ENCODE data around the gene PPP2R1A.

Gene PPP2R1A

DNA sequence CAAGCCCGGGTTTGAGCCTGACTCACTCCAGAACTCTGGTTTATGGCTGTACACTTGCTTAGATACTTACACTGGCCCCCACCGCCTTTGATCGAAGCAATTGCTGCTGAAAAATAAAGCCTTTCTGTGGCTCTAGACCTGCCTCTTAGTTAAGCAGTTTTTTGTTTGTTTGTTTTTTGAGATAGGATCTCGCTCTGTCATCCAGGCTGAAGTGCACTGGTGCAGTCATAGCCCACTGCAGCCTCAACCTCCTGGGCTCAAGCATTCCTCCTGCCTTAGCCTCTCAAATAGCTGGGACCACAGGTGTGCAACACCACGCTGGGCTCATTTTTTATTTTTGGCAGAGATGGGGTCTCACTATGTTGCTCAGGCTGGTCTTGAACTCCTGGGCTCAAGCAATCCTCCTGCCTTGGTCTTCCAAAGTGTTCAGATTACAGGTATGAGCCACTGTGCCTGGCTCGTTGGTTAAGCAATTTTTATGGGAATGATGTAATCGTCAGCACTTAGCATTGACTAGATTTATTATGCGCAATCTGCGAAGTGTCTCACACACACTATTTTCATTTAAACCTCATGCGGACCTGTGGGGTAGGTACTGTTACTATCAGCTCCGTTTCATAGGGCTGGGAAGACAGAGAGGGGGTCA is 22.2 kb downstream of the PPP2R1A start:
- Histone ChIP-seq H3K9me3 (ENCODE audit: low read depth, low read length) (no peaks in the 10 kb centered on the region), H3K36me3 (ENCODE audit: insufficient read depth, low read length) (peaks cover 96% of the 10 kb centered on the region), H3K4me3 (no peak overlapping the region), H3K9ac (ENCODE audit: insufficient read length) (no peak overlapping the region), H3K27ac (no peak overlapping the region)
- TF ChIP-seq EZH2 (IDR thresholded peaks at IDR 0.05) = no peak
- no peak for TF ChIP-seq POLR2AphosphoS5 (IDR thresholded peaks at IDR 0.05; ENCODE audit: borderline replicate concordance, low read depth, low read length)
- TF ChIP-seq FOXP2 (optimal IDR thresholded peaks at IDR 0.05; ENCODE audit: control extremely low read depth, extremely low read length, insufficient read depth) = no peak
- DNase-seq (ENCODE audit: low read depth, low spot score) = no peak

DNA sequence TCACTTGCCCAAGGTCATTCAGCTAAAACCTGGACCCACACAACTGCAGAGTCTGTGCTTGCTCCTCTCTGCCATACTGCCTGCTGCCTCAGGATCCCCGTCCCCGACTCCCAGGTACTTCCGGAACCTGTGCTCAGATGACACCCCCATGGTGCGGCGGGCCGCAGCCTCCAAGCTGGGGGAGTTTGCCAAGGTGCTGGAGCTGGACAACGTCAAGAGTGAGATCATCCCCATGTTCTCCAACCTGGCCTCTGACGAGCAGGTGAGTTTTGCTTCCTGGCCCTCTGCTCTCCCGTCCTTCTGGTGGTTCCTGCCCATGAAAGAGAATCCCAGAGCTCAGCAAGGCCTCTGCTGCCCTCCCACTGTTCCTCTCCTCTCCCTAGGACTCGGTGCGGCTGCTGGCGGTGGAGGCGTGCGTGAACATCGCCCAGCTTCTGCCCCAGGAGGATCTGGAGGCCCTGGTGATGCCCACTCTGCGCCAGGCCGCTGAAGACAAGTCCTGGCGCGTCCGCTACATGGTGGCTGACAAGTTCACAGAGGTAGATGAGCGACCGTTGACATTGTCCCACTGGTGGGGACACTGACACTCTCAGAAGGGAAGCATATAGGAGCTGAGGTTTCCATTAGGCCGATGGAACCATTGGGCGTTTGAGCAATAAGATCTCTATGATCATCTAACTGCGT is 22.9 kb downstream of the PPP2R1A start:
- no peak overlapping the region for H3K4me3 ChIP-seq
- TF ChIP-seq FOXP2 (optimal IDR thresholded peaks at IDR 0.05; ENCODE audit: control extremely low read depth, extremely low read length, insufficient read depth) = no peak
- TF ChIP-seq POLR2AphosphoS5 (IDR thresholded peaks at IDR 0.05; ENCODE audit: borderline replicate concordance, low read depth, low read length) = no peak
- H3K9ac ChIP-seq (ENCODE audit: insufficient read length) = no peak overlapping the region
- no peak overlapping the region for H3K27ac ChIP-seq
- no peak for DNase-seq (ENCODE audit: low read depth, low spot score)
- H3K9me3 ChIP-seq (ENCODE audit: low read depth, low read length) = no peaks in the 10 kb centered on the region
- peaks cover 96% of the 10 kb centered on the region for H3K36me3 ChIP-seq (ENCODE audit: insufficient read depth, low read length)

DNA sequence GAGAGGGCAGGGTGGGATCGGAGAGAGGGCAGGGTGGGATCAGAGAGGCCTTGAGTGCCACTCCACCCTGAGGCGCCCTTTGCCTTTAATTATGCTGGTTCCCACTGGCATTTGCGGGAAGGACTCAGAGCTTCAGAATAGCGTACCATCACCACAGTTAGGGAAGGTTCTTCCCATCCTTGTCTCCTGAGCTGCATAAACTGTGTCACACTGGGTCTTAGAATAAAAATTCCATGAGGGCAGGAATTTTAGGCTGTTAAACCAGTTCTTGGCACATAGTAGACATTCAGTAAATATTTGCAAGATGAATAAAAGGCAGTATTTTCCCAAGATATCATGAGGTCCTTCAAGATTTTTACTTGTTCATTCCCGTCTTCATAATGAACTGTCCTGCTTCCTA is 24.4 kb downstream of the PPP2R1A start:
- H3K4me3 ChIP-seq = no peak overlapping the region
- no peak for TF ChIP-seq FOXP2 (optimal IDR thresholded peaks at IDR 0.05; ENCODE audit: control extremely low read depth, extremely low read length, insufficient read depth)
- TF ChIP-seq EZH2 (IDR thresholded peaks at IDR 0.05) = no peak
- no peak for TF ChIP-seq POLR2AphosphoS5 (IDR thresholded peaks at IDR 0.05; ENCODE audit: borderline replicate concordance, low read depth, low read length)

DNA sequence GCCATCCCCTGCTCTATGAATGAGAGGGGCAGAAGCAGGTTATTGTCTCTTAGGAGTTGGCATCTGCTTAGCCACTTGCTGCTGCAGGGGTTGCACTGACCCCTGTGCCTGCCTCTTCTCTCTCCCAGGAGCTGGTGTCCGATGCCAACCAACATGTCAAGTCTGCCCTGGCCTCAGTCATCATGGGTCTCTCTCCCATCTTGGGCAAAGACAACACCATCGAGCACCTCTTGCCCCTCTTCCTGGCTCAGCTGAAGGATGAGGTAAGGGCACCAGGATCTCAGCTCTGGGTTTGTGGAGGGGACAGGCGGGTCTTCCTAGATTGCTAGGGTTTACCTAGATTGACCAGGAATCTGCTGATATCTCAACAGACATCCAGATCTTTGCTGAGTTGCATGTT is 26.5 kb downstream of the PPP2R1A start:
- H3K36me3 ChIP-seq (ENCODE audit: insufficient read depth, low read length) = peaks cover 98% of the 10 kb centered on the region
- DNase-seq (ENCODE audit: low read depth, low spot score) = no peak
- no peaks in the 10 kb centered on the region for H3K9me3 ChIP-seq (ENCODE audit: low read depth, low read length)
- no peak overlapping the region for H3K27ac ChIP-seq
- H3K9ac ChIP-seq (ENCODE audit: insufficient read length) = no peak overlapping the region
- H3K4me3 ChIP-seq = no peak overlapping the region
- TF ChIP-seq POLR2AphosphoS5 (IDR thresholded peaks at IDR 0.05; ENCODE audit: borderline replicate concordance, low read depth, low read length) (no peak), FOXP2 (optimal IDR thresholded peaks at IDR 0.05; ENCODE audit: control extremely low read depth, extremely low read length, insufficient read depth) (no peak), EZH2 (IDR thresholded peaks at IDR 0.05) (no peak)

More for the DNA sequence above, 24.4 kb downstream of the PPP2R1A start:
- DNase-seq (ENCODE audit: low read depth, low spot score) = no peak
- Histone ChIP-seq H3K9ac (ENCODE audit: insufficient read length) (no peak overlapping the region), H3K36me3 (ENCODE audit: insufficient read depth, low read length) (peaks cover 95% of the 10 kb centered on the region), H3K27ac (no peak overlapping the region), H3K9me3 (ENCODE audit: low read depth, low read length) (no peaks in the 10 kb centered on the region)

DNA sequence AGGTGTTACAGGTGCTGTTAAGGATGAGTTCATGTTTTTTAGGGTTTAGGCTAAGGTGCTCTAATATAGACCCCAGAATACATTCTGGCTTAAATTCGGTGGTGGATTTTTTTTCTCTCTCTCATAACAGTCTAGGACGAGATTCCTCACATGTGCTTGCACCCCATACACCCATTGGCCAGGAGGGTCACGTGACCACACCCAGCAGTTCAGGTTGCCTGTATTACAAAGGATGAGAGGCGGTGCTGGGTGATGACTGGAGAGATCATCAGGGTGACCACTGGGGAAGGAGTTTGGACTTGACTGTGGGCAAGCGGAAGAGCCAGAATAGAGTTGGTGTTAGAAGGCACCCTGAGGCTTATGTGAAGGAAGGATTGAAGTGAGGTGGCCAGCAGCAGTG is 27.7 kb downstream of the PPP2R1A start:
- Histone ChIP-seq H3K36me3 (ENCODE audit: insufficient read depth, low read length) (peaks cover 98% of the 10 kb centered on the region), H3K9ac (ENCODE audit: insufficient read length) (no peak overlapping the region), H3K27ac (no peak overlapping the region), H3K4me3 (no peak overlapping the region), H3K9me3 (ENCODE audit: low read depth, low read length) (no peaks in the 10 kb centered on the region)
- TF ChIP-seq POLR2AphosphoS5 (IDR thresholded peaks at IDR 0.05; ENCODE audit: borderline replicate concordance, low read depth, low read length) (no peak), EZH2 (IDR thresholded peaks at IDR 0.05) (no peak), FOXP2 (optimal IDR thresholded peaks at IDR 0.05; ENCODE audit: control extremely low read depth, extremely low read length, insufficient read depth) (no peak)
- DNase-seq (ENCODE audit: low read depth, low spot score) = no peak

DNA sequence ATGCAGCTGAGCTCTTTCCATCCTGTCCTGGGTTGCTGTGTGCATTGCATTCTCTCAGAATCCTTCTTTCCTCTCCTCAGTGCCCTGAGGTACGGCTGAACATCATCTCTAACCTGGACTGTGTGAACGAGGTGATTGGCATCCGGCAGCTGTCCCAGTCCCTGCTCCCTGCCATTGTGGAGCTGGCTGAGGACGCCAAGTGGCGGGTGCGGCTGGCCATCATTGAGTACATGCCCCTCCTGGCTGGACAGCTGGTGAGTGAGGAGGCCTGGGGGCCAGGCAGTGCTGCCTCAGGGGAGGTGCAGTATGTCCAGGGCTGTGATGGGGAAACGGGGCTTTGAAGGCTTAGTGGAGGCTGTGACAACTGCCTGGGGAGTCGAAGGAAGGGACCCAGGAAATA is 29.8 kb downstream of the PPP2R1A start:
- Histone ChIP-seq H3K9ac (ENCODE audit: insufficient read length) (no peak overlapping the region), H3K4me3 (no peak overlapping the region), H3K9me3 (ENCODE audit: low read depth, low read length) (no peaks in the 10 kb centered on the region), H3K36me3 (ENCODE audit: insufficient read depth, low read length) (peaks cover 98% of the 10 kb centered on the region), H3K27ac (no peak overlapping the region)
- DNase-seq (ENCODE audit: low read depth, low spot score) = no peak
- no peak for TF ChIP-seq FOXP2 (optimal IDR thresholded peaks at IDR 0.05; ENCODE audit: control extremely low read depth, extremely low read length, insufficient read depth)
- no peak for TF ChIP-seq EZH2 (IDR thresholded peaks at IDR 0.05)
- no peak for TF ChIP-seq POLR2AphosphoS5 (IDR thresholded peaks at IDR 0.05; ENCODE audit: borderline replicate concordance, low read depth, low read length)

DNA sequence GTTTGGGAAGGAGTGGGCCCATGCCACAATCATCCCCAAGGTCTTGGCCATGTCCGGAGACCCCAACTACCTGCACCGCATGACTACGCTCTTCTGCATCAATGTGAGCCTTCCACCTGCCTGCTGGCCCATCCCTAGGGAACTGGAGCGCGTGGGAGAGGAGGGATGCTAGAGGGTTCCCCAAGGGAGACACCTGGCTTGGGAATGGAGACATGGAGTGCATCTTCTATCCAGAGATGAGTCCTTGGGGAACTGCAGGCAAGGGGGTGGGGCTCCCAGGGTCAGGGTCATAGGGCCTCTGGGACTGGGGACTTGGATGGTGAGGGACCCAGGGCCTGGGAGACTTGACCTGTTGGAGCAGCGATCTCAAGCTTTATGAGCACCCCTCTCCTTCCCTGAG is 31.2 kb downstream of the PPP2R1A start:
- H3K9me3 ChIP-seq (ENCODE audit: low read depth, low read length) = no peaks in the 10 kb centered on the region
- no peak for DNase-seq (ENCODE audit: low read depth, low spot score)
- H3K4me3 ChIP-seq = no peak overlapping the region
- H3K27ac ChIP-seq = no peak overlapping the region
- H3K36me3 ChIP-seq (ENCODE audit: insufficient read depth, low read length) = peaks cover 97% of the 10 kb centered on the region
- no peak for TF ChIP-seq POLR2AphosphoS5 (IDR thresholded peaks at IDR 0.05; ENCODE audit: borderline replicate concordance, low read depth, low read length)
- TF ChIP-seq EZH2 (IDR thresholded peaks at IDR 0.05) = no peak
- TF ChIP-seq FOXP2 (optimal IDR thresholded peaks at IDR 0.05; ENCODE audit: control extremely low read depth, extremely low read length, insufficient read depth) = no peak
- H3K9ac ChIP-seq (ENCODE audit: insufficient read length) = no peak overlapping the region

DNA sequence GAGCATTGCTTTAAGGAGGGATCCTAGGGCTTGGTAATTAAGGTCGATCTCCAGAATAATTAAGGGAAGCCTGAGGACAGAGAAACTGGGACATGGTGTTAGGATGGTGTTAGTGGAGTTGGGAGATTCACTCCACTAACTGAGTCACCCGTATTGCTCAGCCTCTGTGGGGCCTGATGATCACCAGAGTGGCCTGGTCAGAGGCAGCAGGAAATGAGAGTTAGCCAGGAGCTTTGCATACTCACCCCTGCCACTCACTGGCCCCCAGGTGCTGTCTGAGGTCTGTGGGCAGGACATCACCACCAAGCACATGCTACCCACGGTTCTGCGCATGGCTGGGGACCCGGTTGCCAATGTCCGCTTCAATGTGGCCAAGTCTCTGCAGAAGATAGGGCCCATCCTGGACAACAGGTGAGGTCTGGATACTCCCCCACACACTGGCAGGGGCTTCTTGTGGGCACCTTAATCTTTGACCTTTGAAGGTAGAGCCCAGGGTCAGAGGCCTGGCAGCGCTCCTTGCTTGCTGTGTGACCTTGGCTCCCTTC is 32.1 kb downstream of the PPP2R1A start:
- Histone ChIP-seq H3K4me3 (no peak overlapping the region), H3K36me3 (ENCODE audit: insufficient read depth, low read length) (peaks cover 97% of the 10 kb centered on the region), H3K9me3 (ENCODE audit: low read depth, low read length) (no peaks in the 10 kb centered on the region), H3K9ac (ENCODE audit: insufficient read length) (no peak overlapping the region), H3K27ac (no peak overlapping the region)
- no peak for TF ChIP-seq FOXP2 (optimal IDR thresholded peaks at IDR 0.05; ENCODE audit: control extremely low read depth, extremely low read length, insufficient read depth)
- no peak for TF ChIP-seq POLR2AphosphoS5 (IDR thresholded peaks at IDR 0.05; ENCODE audit: borderline replicate concordance, low read depth, low read length)
- no peak for TF ChIP-seq EZH2 (IDR thresholded peaks at IDR 0.05)
- no peak for DNase-seq (ENCODE audit: low read depth, low spot score)
